Keratinocyte (primary cell): ENCODE results near the gene PSMA8. TPM values are rescaled to one million over a fixed set of nuclear protein-coding genes. Genes with fewer than 3 reads are reported as not detected.
"Not testable (repeated sequence)": the region's sequence is repeated elsewhere in the genome, so short reads cannot be mapped to it uniquely, and the experiment has no call there.

ENCODE experiments used
- DNase-seq: peaks from one replicate; pipeline ENCODE4 v3.0.0-alpha.2; 2011; ENCODE audit warnings: low read depth, missing footprints, low spot score
- FAIRE-seq: peaks from 2 replicates; lab custom pipeline; 2011; peaks lifted over from hg19 to GRCh38; lab: Jason Lieb, UNC
- H2AFZ ChIP-seq: 2 replicates; pipeline ENCODE4 v1.6.0; 2012; ENCODE audit warnings: low read length, control low read depth, inconsistent platforms; ENCODE audit not compliant: control insufficient read depth
- H3K27ac ChIP-seq: 2 replicates; pipeline ENCODE4 v1.5.1; 2011; ENCODE audit warnings: low read length; ENCODE audit not compliant: control insufficient read depth, insufficient read depth
- H3K27me3 ChIP-seq: 3 replicates; pipeline ENCODE4 v1.6.0; 2011; ENCODE audit warnings: low read length; ENCODE audit not compliant: control insufficient read depth, insufficient read depth; ENCODE audit errors: extremely low read depth
- H3K36me3 ChIP-seq, 2 experiments: 2 replicates in 1 of 2; 3 replicates in 1 of 2; pipeline ENCODE4 v1.5.1; 2011; ENCODE audit warnings: low read length in 2 of 2, mild to moderate bottlenecking in 1 of 2; ENCODE audit not compliant: control insufficient read depth in 2 of 2, insufficient read depth in 2 of 2; ENCODE audit errors: extremely low read depth in 1 of 2
- H3K4me1 ChIP-seq: 3 replicates; pipeline ENCODE4 v1.5.1; 2011; ENCODE audit warnings: low read length; ENCODE audit not compliant: control insufficient read depth, insufficient read depth; ENCODE audit errors: extremely low read depth
- H3K4me2 ChIP-seq: 3 replicates; pipeline ENCODE4 v1.6.0; 2011; ENCODE audit warnings: low read depth, low read length; ENCODE audit not compliant: control insufficient read depth, insufficient read depth; ENCODE audit errors: extremely low read depth
- H3K4me3 ChIP-seq, 3 experiments: fragments of 200-600 bp in 1 of 3; sonication (generic) in 1 of 3; 2 replicates in 2 of 3; 3 replicates in 1 of 3; pipeline ENCODE4 v1.5.1; 2011 to 2016; ENCODE audit warnings: low read length in 3 of 3, mild to moderate bottlenecking in 3 of 3, control low read depth in 2 of 3, inconsistent platforms in 1 of 3, low read depth in 1 of 3, mixed read lengths in 1 of 3, mixed run types in 1 of 3, moderate library complexity in 1 of 3; ENCODE audit not compliant: control insufficient read depth in 2 of 3, insufficient read depth in 2 of 3; ENCODE audit errors: extremely low read depth in 1 of 3
- H3K79me2 ChIP-seq: 2 replicates; pipeline ENCODE4 v1.6.0; 2012; ENCODE audit warnings: low read length; ENCODE audit not compliant: control insufficient read depth, insufficient read depth
- H3K9ac ChIP-seq: 3 replicates; pipeline ENCODE4 v1.6.0; 2011; ENCODE audit warnings: low read length; ENCODE audit not compliant: control insufficient read depth, insufficient read depth; ENCODE audit errors: extremely low read depth
- H3K9me1 ChIP-seq: 3 replicates; pipeline ENCODE4 v1.6.0; 2011; ENCODE audit warnings: low read length; ENCODE audit not compliant: control insufficient read depth, insufficient read depth; ENCODE audit errors: extremely low read depth
- H3K9me3 ChIP-seq: 2 replicates; pipeline ENCODE4 v1.5.1; 2012; ENCODE audit warnings: low read depth, low read length; ENCODE audit not compliant: control insufficient read depth
- H4K20me1 ChIP-seq: 3 replicates; pipeline ENCODE4 v1.6.0; 2011; ENCODE audit warnings: low read length; ENCODE audit not compliant: control insufficient read depth, insufficient read depth; ENCODE audit errors: extremely low read depth
- CTCF ChIP-seq, 3 experiments: IDR thresholded peaks in 1 of 3; conservative IDR thresholded peaks in 1 of 3; optimal IDR thresholded peaks in 1 of 3; 2 replicates in 2 of 3; 3 replicates in 1 of 3; pipeline versions ENCODE3 to v1.5.1; 2011; ENCODE audit warnings: low read length in 3 of 3, mild to moderate bottlenecking in 3 of 3, moderate library complexity in 2 of 3, control low read depth in 1 of 3, inconsistent platforms in 1 of 3; ENCODE audit not compliant: insufficient read depth in 2 of 3; ENCODE audit errors: extremely low read depth in 1 of 3
- EZH2 ChIP-seq: IDR thresholded peaks from one replicate; pipeline ENCODE4 v1.6.1; 2012; ENCODE audit warnings: inconsistent platforms, mild to moderate bottlenecking, low read length, moderate library complexity
- dilution Hi-C: fragments of 300-500 bp; cut with MboI; formaldehyde crosslinking; loops from one replicate; pipeline ENCODE4 v1.7.0; 2020; ENCODE audit warnings: low sequenced_read_pairs; ENCODE audit not compliant: extremely low pct_ligation_motif_present
- polyA plus RNA-seq, 5 experiments: library from polyadenylated mRNA; depleted of rRNA in 3 of 5; stranded (reverse) in 3 of 5; stranded (forward) in 1 of 5; unstranded in 1 of 5; fragments of >200 nt; gene quantifications; 1 replicate in 1 of 5; 2 replicates in 3 of 5; 3 replicates in 1 of 5; pipeline versions ENCODE4 v1.2.1 to v1.2.3, GENCODE V29; 2011 to 2012; ENCODE audit warnings: missing spikeins in 2 of 5, low read depth in 1 of 5, low replicate concordance in 1 of 5

Gene PSMA8
- polyA plus RNA-seq, 1 donor (not counting 4 experiments of a cell fraction or from before 2014, with no cell fraction given), result not detected

GRCh38 chr18:26196605-26197004 lies 62.9 kb downstream of the PSMA8 start:
- Histone ChIP-seq H2AFZ (no peak overlapping the region), H3K9me1 (no peaks in the 10 kb centered on the region), H3K9me3 (no peaks in the 10 kb centered on the region), H3K4me1 (no peaks in the 10 kb centered on the region), H3K79me2 (no peaks in the 10 kb centered on the region), H3K4me2 (no peak overlapping the region), H3K27ac (no peak overlapping the region), H3K36me3 (no peaks in the 10 kb centered on the region), H3K4me3 (no peak overlapping the region), H3K27me3 (no peaks in the 10 kb centered on the region), H4K20me1 (no peaks in the 10 kb centered on the region), H3K9ac (no peak overlapping the region)
- dilution Hi-C loops, result no loop called here
- no peak for DNase-seq
- TF ChIP-seq EZH2 (no peak), CTCF (optimal IDR thresholded peaks at IDR 0.05 in 1 of 3, IDR thresholded peaks at IDR 0.05 in 1 of 3, conservative IDR thresholded peaks at IDR 0.05 in 1 of 3; ENCODE audit: extremely low read depth in 1 of 3, insufficient read depth in 2 of 3, low read length in 3 of 3) (no peak)
- no peak for FAIRE-seq

- H3K4me1 ChIP-seq, H4K20me1 ChIP-seq, H3K79me2 ChIP-seq, H2AFZ ChIP-seq, DNase-seq, H3K9me1 ChIP-seq, H3K4me2 ChIP-seq, H3K9ac ChIP-seq, dilution Hi-C loops, H3K27ac ChIP-seq, H3K27me3 ChIP-seq, H3K36me3 ChIP-seq, H3K9me3 ChIP-seq, H3K4me3 ChIP-seq, FAIRE-seq: not testable (repeated sequence)
Measured at GRCh38 chr18:26202001-26202400, 68.3 kb downstream of the PSMA8 start.

GRCh38 chr18:26205318-26205717 lies 71.6 kb downstream of the PSMA8 start:
- no peaks in the 10 kb centered on the region for H3K79me2 ChIP-seq
- dilution Hi-C loops, result no loop called here
- H3K9me3 ChIP-seq, result no peaks in the 10 kb centered on the region
- no peaks in the 10 kb centered on the region for H4K20me1 ChIP-seq
- no peak overlapping the region for H3K4me2 ChIP-seq
- no peak for DNase-seq
- no peaks in the 10 kb centered on the region for H3K27me3 ChIP-seq
- no peak for TF ChIP-seq CTCF (optimal IDR thresholded peaks at IDR 0.05 in 1 of 3, IDR thresholded peaks at IDR 0.05 in 1 of 3, conservative IDR thresholded peaks at IDR 0.05 in 1 of 3; ENCODE audit: extremely low read depth in 1 of 3, insufficient read depth in 2 of 3, low read length in 3 of 3)
- no peak for TF ChIP-seq EZH2
- no peak overlapping the region for H3K4me3 ChIP-seq
- H3K9me1 ChIP-seq, result no peaks in the 10 kb centered on the region
- no peak overlapping the region for H3K9ac ChIP-seq
- H3K4me1 ChIP-seq, result no peaks in the 10 kb centered on the region
- H3K27ac ChIP-seq, result no peak overlapping the region
- no peak overlapping the region for H2AFZ ChIP-seq
- no peak for FAIRE-seq
- H3K36me3 ChIP-seq, result no peaks in the 10 kb centered on the region
